ENCODE data around the gene WNT9A. TPM values are rescaled to one million over a fixed set of nuclear protein-coding genes. Genes with fewer than 3 reads are reported as not detected.
"Not testable (repeated sequence)": the region's sequence is repeated elsewhere in the genome, so short reads cannot be mapped to it uniquely, and the experiment has no call there.

The WNT9A gene
- total and polyA plus RNA-seq, 2 experiments from 2014 or later = 1.5 to 2.8 TPM

DNA sequence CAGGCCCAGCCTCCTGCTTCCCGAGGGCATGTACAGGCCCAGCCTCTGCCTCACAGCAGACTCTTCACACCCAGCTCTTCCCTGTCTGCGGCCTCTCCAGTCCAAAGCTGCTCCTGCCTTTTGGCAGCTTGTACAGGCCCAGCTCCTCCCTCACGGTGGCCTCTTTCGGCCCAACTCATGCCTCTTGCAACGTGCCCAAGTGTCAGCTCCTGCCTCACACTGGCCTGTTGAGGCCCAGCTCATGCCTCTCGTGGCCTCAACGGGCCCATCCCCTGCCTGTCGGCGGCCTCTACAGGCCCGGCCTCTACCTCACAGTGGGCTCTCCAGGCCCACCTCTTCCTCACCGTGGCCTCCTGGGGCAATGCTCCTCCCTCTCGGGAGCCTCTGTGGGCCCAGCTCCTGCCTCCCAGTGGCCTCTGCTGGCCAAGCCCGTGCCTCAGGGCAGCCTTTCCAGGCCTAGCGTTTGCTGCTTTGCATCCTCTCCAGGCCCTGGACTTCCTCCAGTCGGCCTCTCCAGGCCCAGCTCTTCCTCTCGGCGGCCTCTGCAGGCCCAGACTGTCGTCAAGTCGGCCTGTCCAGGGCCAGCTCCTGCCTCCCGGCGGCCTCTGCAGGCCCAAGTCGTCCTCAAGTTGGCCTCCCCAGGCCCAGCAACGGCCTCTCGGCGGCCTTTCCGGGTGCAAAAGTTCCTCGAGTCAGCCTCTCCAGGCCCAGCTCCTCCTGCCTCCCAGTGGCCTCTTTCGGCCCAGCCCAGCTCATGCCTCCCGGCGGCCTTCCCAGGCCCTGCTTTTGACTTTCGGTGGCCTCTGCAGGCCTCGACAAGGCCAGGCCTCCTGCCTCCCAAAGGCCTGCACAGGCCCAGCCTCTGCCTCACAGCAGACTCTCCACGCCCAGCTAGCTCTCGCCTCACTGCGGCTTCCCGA lies 22.6 kb upstream of the WNT9A start:
- not testable (repeated sequence) for H3K4me2 ChIP-seq; DNase-seq (ENCODE audit: low spot score)
- 93% methylated on average over 33 of the region's 36 CpGs for WGBS (ENCODE audit: low lambda C conversion rate, missing lambda C conversion rate)

DNA sequence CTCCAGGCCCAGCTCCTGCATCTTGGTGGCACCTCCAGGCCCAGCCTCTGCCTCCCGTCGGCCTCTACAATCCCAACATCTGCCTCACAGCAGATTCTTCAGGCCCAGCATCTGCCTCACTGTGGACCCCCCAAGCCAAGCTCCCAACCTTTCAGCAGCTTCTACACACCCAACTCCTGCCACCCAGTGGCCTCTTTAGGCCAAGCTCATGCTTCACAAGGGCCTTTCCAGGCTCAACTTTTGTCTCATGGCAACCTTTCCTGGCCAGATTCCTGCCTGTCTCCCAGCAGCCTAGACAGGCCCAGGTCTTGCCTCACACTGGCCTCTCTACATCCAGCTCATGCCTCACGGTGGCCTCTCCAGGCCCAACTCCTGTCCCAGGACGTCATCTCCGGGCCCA lies 20.1 kb upstream of the WNT9A start:
- not testable (repeated sequence) for H3K79me2 ChIP-seq; H3K27ac ChIP-seq; H3K4me1 ChIP-seq (ENCODE audit: insufficient read depth); H3K4me2 ChIP-seq; H3K9me2 ChIP-seq (replicated peaks; ENCODE audit: insufficient read depth); H3K27me3 ChIP-seq; H3K36me3 ChIP-seq (replicated peaks; ENCODE audit: insufficient read depth, low read depth); H2AFZ ChIP-seq; H3K9me3 ChIP-seq (ENCODE audit: low read depth); H3K4me3 ChIP-seq; H4K20me1 ChIP-seq (ENCODE audit: insufficient read depth, poor library complexity, severe bottlenecking); DNase-seq (ENCODE audit: low spot score)
- 94% methylated on average over 5 of the region's 5 CpGs for WGBS (ENCODE audit: low lambda C conversion rate, missing lambda C conversion rate)

More for the DNA sequence above, 22.6 kb upstream of the WNT9A start:
- not testable (repeated sequence) for H3K9me3 ChIP-seq (ENCODE audit: low read depth); H2AFZ ChIP-seq; H3K4me3 ChIP-seq; H3K4me1 ChIP-seq (ENCODE audit: insufficient read depth); H3K79me2 ChIP-seq; H4K20me1 ChIP-seq (ENCODE audit: insufficient read depth, poor library complexity, severe bottlenecking); H3K27me3 ChIP-seq; H3K9me2 ChIP-seq (replicated peaks; ENCODE audit: insufficient read depth); H3K36me3 ChIP-seq (replicated peaks; ENCODE audit: insufficient read depth, low read depth); H3K27ac ChIP-seq

DNA sequence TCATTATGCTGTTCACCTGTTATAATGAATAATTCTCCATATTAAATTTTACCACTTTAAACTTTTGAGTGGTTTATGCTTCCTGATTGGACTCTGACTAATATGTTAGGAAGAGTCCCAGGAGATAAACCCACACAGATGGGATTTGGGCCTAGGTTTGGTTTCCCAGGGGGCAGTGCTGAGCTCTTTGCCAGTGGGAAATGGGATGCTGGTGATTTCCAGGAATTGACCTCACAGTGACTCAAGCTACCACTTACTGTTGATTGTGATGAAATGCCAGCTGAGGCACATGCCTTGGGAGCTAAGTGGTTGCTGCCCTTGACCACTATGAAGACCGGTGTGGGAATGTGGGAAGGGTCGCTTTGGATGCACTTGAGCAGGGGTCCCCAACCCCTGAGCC lies 19.0 kb upstream of the WNT9A start:
- not testable (repeated sequence) for DNase-seq (ENCODE audit: low spot score); H4K20me1 ChIP-seq (ENCODE audit: insufficient read depth, poor library complexity, severe bottlenecking); H2AFZ ChIP-seq; H3K9me3 ChIP-seq (ENCODE audit: low read depth); H3K27ac ChIP-seq; H3K36me3 ChIP-seq (replicated peaks; ENCODE audit: insufficient read depth, low read depth); H3K4me3 ChIP-seq; H3K4me2 ChIP-seq; H3K4me1 ChIP-seq (ENCODE audit: insufficient read depth); H3K79me2 ChIP-seq; H3K9me2 ChIP-seq (replicated peaks; ENCODE audit: insufficient read depth); H3K27me3 ChIP-seq
- WGBS (ENCODE audit: low lambda C conversion rate, missing lambda C conversion rate) = 93% methylated on average over 2 of the region's 2 CpGs

DNA sequence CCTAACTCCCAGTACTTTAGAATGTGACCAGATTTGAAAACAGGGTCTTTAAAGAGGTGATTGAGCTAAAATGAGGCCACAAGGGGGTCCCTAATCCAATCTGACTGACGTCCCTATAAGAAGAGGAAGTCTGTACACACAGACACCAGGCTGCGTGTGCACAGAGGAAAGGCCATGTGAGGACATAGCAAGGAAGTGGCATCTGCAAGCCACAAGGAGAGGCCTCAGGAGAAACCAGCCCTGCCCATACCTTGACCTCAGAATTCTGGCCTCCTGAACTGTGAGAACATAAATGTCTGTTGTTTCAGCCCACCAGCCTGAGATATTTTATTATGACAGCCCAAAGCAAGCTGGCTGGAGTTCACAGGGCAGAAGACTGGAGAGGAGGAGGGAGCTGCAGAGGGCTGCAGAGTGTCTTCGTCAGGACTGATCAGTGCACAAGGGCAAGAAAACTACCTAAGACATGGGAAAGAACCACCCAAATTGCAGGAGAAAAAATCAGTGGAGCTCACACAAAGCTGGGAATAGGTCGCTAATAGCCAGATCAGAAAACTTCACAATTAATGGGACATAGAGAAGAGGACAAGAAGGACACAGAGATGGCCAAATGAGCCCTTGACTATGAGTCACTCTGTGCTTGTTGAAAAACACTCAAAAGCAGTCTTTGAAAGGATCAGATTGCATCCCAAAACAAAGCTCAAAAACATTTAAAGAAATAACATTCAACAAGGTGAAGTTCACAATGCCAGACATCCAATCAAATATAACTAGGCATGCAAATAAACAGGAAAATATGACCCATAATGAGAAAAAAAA lies 14.1 kb upstream of the WNT9A start:
- Histone ChIP-seq H4K20me1 (ENCODE audit: insufficient read depth, poor library complexity, severe bottlenecking) (no peaks in the 10 kb centered on the region), H3K9me3 (ENCODE audit: low read depth) (no peaks in the 10 kb centered on the region), H3K9me2 (replicated peaks; ENCODE audit: insufficient read depth) (no peaks in the 10 kb centered on the region), H3K4me2 (no peak overlapping the region), H3K27ac (no peak overlapping the region), H3K4me3 (no peak overlapping the region), H3K27me3 (no peaks in the 10 kb centered on the region), H3K79me2 (no peaks in the 10 kb centered on the region), H2AFZ (no peak overlapping the region), H3K36me3 (replicated peaks; ENCODE audit: insufficient read depth, low read depth) (no peaks in the 10 kb centered on the region), H3K4me1 (ENCODE audit: insufficient read depth) (peaks cover 6% of the 10 kb centered on the region)
- no peak for DNase-seq (ENCODE audit: low spot score)
- TF ChIP-seq EZH2 (IDR thresholded peaks at IDR 0.05; ENCODE audit: borderline replicate concordance) (no peak), EZH2phosphoT487 (IDR thresholded peaks at IDR 0.05; ENCODE audit: low read depth, severe bottlenecking, unreplicated experiment) (no peak)
- TF ChIP-seq, protein P1, sequence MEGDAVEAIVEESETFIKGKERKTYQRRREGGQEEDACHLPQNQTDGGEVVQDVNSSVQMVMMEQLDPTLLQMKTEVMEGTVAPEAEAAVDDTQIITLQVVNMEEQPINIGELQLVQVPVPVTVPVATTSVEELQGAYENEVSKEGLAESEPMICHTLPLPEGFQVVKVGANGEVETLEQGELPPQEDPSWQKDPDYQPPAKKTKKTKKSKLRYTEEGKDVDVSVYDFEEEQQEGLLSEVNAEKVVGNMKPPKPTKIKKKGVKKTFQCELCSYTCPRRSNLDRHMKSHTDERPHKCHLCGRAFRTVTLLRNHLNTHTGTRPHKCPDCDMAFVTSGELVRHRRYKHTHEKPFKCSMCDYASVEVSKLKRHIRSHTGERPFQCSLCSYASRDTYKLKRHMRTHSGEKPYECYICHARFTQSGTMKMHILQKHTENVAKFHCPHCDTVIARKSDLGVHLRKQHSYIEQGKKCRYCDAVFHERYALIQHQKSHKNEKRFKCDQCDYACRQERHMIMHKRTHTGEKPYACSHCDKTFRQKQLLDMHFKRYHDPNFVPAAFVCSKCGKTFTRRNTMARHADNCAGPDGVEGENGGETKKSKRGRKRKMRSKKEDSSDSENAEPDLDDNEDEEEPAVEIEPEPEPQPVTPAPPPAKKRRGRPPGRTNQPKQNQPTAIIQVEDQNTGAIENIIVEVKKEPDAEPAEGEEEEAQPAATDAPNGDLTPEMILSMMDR (IDR thresholded peaks at IDR 0.05; ENCODE audit: poor library complexity) = no peak
- 44% methylated on average over 4 of the region's 4 CpGs for WGBS (ENCODE audit: low lambda C conversion rate, missing lambda C conversion rate)
